NCI-H345 treated with DMSO at 0.1 percent for 48 hours (cell line): ENCODE results near the gene HBG1.
"Not testable (repeated sequence)": the region's sequence is repeated elsewhere in the genome, so short reads cannot be mapped to it uniquely, and the experiment has no call there.

Experiments
- DNase-seq: peaks from one replicate; lab custom pipeline; 2025; ENCODE audit not compliant: unreplicated experiment; lab: John Stamatoyannopoulos, UW

HBG1 gene

GRCh38 chr11:5249807-5250396, at the start of gene HBG1:
Gene HBG1 (minus strand): TSS chr11:5249857. CDS start chr11:5249804, 53 bp downstream.
- not testable (repeated sequence) for DNase-seq

- no peak for DNase-seq
Measured at GRCh38 chr11:5298451-5298850, 48.8 kb upstream of the HBG1 start.

GRCh38 chr11:5297721-5298323, 48.2 kb upstream of the HBG1 start:
- DNase-seq, result no peak

GRCh38 chr11:5294342-5294995, 44.8 kb upstream of the HBG1 start:
- DNase-seq, result not testable (repeated sequence)

DNA sequence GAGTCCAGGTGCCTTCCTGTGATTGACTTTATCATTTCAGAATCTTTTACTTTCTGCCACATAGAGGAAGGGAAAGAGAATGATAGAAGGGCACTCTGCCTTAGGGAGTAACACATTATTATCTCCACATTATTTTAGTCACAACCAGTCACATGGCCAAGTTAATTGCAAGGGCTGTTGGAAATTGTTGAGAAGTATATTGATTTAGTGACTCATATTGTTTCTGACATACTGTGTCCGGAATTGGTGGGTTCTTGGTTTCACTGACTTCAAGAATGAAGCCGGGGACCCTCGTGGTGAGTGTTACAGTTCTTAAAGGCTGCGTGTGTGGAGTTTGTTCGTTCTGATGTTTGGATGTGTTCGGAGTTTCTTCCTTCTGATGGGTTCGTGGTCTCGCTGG, 43.4 kb upstream of the HBG1 start:
- DNase-seq, result no peak

DNA sequence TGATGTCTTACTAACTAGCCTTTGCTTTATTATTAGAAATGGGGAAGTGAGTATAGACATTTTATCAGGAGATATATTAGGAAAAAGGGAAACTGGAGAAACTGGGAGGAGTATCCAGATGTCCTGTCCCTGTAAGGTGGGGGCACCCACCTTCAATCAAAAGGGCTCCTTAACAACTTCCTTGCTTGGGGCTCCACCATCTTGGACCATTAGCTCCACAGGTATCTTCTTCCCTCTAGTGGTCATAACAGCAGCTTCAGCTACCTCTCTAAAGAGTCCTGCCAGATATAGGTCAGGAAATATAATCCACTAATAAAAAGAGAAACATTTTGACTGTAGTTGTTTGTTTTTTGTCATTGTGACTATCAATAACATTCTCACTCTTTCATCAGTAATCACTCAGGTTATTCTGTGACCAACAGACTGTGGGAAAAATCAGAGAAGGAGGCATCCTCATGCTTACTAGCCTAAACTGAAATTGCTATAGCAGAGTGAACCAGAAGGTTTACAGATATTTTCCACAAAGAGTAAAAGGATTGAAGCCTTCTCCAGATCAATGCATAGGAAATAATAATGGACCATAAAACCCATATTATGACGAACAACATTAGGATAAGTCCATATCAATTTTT, 41.7 kb upstream of the HBG1 start:
- peak; percentile 2 for DNase-seq

DNA sequence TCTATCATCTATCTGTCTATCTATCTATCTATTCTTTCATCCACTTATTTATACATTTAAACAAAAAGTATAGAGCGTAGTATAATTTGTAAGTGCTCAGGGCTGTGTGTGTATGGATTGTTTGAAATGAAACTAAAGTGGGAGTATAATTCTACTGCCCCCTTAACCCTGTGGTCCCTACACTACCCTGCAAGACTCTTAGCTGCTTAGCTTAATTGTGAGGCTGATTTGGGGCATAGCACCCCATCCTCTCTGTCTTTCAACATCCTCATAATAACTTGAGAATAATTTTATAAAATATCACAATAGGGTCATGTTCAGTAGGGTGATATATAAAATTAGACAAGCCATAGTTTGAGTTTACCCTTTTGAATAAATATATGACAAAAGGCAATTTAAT, 40.4 kb upstream of the HBG1 start:
- DNase-seq, result no peak

- no peak for DNase-seq
Measured at GRCh38 chr11:5289696-5290095, 40.0 kb upstream of the HBG1 start.

DNA sequence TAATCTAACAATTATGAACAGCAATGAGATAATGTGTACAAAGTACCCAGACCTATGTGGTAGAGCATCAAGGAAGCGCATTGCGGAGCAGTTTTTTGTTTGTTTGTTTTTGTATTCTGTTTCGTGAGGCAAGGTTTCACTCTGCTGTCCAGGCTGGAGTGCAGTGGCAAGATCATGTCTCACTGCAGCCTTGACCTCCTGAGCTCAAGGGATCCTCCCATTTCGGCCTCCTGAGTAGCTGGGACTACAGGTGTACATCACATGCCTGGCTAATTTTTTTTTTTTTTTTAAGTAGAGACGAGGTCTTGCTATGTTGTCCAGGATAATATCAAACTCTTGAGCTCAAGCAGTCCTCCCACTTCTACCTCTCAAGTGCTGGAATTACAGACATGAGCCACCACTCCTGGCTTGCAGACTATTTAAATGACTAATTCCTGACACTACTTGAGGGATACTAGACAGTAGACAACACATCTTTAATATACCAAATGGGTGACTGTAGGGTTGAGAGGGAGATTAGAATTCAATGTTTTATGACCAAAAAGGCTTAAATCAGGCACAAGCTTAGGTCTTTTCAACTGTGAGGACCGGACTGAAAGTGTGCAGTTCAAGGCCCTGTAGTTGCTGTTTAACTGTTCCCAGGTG, 39.4 kb upstream of the HBG1 start:
- no peak for DNase-seq

GRCh38 chr11:5288108-5288905, 38.6 kb upstream of the HBG1 start:
- no peak for DNase-seq

- DNase-seq, result no peak
Measured at GRCh38 chr11:5286901-5287300, 37.2 kb upstream of the HBG1 start.

GRCh38 chr11:5286351-5286750, 36.7 kb upstream of the HBG1 start:
- DNase-seq, result no peak

GRCh38 chr11:5285703-5286340, 36.2 kb upstream of the HBG1 start:
- no peak for DNase-seq

- no peak for DNase-seq
Measured at GRCh38 chr11:5284637-5285036, 35.0 kb upstream of the HBG1 start.

DNA sequence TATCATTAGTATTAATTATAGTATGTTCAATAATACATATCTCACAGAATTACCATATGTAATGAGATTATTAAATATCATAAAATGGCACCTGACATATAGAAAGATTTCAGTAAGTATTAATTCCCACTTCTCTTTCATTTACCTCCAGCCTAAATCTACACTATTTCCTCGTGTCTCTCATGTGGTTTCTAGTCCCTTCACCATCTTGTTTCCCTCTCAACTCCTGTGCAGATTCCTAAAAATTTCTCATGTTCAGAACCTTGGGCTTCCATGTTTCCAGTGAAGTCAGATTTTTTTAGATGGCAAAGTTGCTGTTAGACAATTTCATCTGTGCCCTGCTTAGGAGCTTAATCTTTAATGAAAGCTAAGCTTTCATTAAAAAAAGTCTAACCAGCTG, 34.2 kb upstream of the HBG1 start:
- no peak for DNase-seq

DNA sequence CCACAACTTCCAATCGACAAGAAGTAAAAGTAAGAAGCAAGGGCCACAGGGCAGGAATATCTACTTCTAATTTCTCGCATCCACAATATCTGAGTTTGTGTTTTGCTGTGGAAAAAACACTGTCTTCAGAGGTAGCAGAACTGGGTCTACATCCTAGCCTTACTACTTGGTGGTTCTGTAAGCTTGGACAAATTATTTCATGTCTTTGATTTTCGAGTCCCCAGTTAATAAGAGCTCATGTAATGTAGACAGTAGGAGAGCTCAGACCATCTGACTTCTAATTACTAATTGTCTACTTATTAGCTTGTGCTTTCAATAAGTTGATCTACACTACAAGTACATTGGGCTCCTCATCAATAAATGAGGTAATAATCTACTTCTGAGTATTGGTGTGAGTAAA, 33.4 kb upstream of the HBG1 start:
- no peak for DNase-seq

GRCh38 chr11:5282628-5283027, 33.0 kb upstream of the HBG1 start:
- DNase-seq, result no peak

GRCh38 chr11:5281596-5281995, 31.9 kb upstream of the HBG1 start:
- no peak for DNase-seq

- DNase-seq, result no peak
Measured at GRCh38 chr11:5280582-5281102, 31.0 kb upstream of the HBG1 start.

- DNase-seq, result no peak
Measured at GRCh38 chr11:5279471-5280090, 29.9 kb upstream of the HBG1 start.
